HG03175 (cell line): ENCODE data around the gene INPPL1.

ENCODE experiments used
- ATAC-seq: cut with Tn5 transposase; IDR thresholded peaks from one replicate; pipeline ENCODE4 v1.9.1; 2021; ENCODE audit warnings: mild to moderate bottlenecking, moderate library complexity; ENCODE audit not compliant: unreplicated experiment

The INPPL1 gene

DNA sequence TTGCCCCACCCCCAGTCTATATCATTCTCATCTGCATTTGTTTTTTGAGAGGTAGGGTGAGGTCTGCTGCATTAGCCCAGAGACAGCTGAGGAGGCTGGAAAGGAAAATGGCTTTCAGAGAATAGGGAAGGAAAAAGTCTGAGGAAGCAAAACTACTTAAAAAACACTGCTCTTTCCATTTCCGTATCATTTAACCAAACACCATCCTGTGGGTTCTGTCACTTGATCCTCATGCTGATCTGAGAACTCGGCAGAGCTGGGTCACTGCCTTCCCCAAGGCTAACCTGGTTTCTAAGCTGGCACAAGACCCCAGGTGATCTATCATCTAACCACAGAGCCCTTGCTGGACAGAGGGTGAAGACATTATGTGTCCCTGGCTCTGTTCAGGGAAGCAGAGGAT, 6.7 kb upstream of the INPPL1 start:
- no peak for ATAC-seq

DNA sequence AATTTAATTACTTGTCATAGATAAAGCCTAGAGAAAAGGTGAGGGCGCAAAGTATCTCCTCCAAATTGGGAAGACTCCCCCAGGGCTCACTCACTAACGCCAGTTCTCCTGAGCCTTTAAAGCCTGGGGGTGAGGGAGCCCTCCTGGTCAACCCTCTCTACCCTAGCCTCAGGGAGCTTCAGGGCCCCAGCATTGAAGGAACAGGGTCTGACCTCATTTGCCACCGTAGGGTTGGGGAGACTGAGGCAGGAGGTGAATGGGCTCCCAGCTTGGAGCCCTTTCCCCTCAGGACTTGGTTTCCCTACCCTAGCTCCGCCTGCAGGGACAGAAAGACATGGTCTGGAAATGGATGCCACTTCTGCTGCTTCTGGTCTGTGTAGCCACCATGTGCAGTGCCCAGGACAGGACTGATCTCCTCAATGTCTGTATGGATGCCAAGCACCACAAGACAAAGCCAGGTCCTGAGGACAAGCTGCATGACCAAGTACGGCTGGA, 6.3 kb upstream of the INPPL1 start:
- no peak for ATAC-seq

DNA sequence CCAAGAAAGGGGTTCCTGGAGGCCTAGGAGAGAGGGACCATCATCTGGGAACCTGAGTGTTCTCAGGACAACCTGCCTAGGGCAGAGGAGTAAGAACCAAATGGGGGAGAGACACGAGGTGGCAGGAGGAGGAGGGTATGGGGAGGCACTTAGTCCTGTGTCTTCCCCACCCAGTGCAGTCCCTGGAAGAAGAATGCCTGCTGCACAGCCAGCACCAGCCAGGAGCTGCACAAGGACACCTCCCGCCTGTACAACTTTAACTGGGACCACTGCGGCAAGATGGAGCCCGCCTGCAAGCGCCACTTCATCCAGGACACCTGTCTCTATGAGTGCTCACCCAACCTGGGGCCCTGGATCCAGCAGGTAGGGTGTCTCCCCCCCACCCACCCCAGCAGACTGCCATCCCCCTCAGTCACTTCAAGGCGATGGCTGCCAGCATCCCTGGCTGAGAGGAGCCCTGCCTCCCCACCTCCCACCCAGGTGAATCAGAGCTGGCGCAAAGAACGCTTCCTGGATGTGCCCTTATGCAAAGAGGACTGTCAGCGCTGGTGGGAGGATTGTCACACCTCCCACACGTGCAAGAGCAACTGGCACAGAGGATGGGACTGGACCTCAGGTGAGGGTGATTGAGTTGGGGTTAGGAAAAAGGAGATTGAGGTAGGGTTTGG, 3.7 kb upstream of the INPPL1 start:
- ATAC-seq: no peak

DNA sequence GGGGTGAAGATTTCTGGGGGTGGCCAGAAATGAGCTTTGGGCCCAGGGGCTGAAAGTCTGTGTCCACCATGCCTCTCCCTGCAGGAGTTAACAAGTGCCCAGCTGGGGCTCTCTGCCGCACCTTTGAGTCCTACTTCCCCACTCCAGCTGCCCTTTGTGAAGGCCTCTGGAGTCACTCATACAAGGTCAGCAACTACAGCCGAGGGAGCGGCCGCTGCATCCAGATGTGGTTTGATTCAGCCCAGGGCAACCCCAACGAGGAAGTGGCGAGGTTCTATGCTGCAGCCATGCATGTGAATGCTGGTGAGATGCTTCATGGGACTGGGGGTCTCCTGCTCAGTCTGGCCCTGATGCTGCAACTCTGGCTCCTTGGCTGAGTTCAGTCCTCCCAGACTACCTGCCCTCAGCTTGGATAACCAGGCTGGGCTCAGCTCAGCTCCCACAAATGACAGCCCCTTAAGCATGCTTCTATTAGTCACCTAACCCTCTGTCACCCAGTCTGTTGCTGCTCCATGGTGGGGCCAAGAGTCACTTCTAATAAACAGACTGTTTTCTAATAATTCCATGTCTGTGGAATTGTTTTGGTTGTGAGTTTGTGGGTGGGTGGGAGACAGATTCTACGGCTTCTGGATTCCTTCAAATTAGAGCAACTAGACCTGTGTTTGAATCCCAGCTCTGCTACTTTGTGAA, 3.0 kb upstream of the INPPL1 start:
- ATAC-seq: no peak

DNA sequence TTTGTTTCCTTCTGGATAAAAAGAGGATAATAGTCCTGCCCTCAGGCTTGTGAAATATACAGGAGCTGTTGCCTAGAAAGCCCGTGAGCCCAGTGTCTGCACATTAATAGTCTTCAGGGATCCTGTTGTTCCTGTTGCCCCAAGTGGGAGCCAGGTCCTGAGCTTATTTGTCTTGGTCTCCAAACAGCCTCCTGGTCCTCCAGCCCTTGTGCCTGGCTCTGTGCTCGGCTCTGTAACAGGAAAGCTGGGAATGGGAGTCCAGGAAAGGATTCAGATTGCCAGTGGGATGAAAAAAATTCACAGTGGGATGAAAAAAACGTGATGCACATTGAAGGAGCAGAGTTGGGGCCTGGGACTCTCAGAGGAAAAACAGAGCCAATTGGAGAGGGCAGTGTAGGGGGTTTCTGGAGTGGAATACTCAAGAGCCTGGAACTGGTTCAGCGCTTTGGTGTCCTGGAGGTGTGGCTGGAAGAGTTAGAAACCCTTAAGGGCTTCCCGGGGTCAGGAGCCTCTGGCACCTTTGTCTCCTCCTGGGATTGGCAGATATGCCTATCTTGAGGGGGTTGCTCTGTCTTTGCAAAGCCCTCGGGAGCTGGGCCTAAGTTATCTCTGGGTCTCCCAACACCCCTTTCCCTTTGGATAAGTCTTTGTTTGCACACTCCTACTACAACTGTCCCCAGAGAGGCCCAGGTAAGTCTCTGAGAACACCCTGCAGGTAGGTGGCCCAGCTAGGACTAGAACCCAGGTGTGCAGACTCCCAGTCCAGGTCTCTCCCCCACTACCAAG, 2.3 kb upstream of the INPPL1 start:
- ATAC-seq: no peak

DNA sequence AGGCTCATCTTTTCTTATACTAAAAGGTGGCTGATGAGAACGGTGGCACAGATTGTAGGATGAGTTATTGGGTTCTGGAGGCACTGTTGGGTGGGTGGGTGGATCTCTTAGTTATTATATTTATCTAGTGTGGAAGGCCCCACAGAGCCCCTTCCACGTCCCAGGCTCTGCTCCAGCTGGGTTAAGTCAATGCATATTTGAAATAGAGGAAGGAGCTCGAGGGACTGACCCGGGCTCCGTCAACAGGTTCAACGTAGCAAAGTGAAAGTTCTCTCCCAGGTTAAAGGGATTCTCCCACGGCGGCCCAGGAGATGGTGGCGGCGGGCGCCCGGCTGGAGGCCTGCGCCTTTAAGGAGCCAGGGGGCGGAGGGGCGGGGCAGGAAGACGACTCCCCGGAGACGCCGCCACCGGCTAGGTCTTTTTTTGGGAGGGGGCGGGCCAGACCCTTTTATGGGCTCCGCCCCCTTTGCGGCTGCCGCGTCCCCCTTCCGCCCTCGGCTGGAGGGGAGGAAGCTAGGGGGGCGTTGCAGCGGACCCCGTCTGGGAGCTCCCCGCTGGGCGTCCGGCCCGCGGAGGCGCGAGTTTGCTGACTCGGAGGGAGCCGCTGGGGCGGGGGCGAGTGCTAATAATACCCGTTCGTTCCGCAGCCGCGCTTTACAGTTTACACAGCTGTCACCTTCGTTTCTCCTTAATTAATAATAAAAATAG, 1.5 kb upstream of the INPPL1 start:
- ATAC-seq: peak; percentile 73

DNA sequence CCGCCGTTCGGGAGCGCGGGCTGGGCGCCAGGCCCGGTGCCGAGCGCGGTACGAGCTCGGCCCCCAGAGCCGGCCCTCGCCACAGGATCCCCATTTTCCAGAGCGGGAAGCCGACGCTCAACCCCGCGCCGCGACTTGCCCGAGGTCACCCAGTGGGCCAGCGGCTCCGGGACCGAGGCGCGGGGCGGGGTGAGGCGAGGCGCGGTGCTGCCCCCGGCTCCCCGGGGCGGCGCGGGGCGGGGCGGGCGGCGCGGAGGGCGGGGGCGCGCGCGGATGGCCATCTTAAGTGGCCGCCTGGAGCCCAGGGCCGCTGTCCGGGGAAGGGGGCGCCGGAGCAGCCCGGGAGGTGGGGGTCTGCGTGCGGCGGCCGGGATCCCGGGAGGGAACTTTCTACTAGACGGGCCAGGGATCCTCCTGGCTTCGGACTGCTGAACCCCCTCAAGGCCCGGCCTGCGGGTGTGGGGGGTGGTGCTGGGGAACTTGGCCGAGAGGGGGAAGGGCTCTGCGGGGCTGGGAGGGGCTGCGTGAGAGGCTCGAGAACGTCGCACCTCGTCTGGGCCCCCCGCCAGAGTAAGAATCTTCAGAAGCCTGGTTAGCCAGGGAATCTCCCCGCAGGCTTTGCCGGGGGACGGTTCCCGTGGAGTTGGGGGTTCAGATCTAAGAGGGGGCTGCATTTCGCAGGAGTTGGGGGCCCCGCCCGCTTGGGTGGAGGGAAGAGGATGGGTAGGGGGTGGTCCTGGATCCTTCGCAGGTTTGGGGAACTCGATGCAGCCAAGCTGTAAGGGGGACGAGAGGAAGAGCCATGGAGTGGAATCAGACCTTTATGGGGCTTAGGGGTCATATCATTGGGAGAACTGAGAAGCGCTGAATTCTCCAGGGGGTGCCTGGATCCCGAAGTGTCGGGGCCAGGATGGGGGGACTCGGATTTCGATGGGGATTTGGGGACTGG, 678 bp upstream of the INPPL1 start:
- ATAC-seq: peak; percentile 49

- no peak for ATAC-seq
Observed at GRCh38 chr11:72225411-72225951, 914 bp downstream of the INPPL1 start.

DNA sequence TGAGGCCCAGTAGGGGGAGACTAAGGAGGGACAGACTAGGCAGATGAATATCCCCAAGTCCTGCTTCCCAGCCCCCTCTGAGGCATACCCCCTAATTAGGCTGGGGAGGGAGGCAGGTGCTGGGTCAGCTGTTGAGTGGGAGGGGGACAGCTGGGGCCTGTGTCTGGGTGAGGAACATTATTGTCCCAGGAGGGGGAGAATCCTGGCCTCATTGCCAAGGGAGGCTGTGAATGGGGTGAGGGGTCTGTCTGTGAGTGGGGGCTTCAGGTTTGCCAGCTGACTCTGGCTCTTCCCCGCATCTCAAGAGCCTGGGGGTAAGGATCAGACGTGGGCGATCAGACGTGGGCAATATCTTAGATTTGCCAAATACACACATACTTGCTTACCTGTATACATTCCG, 2.1 kb downstream of the INPPL1 start:
- no peak for ATAC-seq

DNA sequence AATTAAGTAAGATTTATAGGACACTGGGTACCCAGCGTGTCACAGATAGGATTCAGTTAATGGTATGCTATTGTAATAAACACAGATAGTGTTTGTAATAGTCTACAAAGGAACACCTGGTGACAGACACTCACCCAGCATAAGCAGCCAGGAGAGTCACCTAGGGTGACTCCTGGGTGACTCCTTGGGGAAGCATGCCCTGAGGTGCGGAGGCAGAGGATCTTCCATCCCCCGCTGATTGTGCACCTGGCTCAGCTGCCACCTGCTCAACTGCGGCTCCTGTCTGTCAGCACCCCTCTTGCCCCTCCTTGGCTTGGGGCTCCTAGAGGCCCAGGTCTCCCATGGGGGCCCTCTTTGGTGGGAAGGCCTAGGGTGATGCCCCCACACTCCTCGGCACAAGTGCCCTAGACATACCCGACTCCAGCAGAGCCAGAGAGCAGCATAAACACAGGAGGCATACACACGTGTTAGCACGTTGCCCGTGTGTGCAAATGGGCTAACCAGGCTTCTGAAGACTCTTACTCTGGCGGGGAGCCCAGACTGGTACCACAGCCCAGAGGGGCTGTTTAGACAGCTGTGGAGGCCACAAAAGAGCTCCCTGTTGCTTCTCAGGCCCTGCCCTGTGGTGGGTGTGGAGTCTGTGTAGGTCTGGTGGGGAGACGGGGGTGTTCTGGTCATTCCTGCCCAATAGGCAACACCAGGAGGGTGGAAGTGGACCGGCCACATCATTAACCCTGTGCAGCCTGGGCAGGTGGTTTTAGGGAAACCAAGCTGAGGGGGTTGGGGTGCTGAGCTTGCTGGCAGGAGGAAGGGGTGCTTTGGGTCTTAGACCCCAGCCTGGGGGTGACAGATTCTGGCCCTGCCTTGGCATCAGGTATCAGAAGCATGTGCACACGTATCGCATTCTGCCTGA, 3.0 kb downstream of the INPPL1 start:
- ATAC-seq: no peak

DNA sequence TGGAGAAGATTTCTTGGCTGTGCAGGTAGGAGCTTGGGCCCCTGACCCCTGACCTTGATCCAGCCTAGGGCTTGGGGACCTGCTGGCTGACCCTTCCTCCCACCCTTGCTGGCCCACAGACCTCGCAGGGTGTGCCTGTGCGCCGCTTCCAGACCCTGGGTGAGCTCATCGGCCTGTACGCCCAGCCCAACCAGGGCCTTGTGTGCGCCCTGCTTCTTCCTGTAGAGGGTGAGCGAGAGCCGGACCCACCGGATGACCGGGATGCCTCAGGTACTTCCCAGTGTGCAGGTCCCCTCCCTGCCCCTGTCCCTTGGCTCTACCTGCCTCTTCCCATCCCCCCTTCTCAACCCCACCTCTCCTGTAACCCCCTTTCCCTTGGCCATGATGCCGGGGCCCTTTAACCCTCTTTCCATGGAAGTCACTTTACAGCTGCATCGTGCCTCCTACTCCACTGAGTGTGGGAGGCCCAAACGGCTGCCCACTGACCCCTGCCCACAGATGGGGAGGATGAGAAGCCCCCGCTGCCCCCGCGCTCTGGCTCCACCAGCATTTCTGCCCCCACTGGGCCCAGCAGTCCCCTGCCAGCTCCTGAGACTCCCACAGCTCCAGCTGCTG, 3.8 kb downstream of the INPPL1 start:
- ATAC-seq: no peak

- ATAC-seq: no peak
Observed at GRCh38 chr11:72228844-72229231, 4.3 kb downstream of the INPPL1 start.

DNA sequence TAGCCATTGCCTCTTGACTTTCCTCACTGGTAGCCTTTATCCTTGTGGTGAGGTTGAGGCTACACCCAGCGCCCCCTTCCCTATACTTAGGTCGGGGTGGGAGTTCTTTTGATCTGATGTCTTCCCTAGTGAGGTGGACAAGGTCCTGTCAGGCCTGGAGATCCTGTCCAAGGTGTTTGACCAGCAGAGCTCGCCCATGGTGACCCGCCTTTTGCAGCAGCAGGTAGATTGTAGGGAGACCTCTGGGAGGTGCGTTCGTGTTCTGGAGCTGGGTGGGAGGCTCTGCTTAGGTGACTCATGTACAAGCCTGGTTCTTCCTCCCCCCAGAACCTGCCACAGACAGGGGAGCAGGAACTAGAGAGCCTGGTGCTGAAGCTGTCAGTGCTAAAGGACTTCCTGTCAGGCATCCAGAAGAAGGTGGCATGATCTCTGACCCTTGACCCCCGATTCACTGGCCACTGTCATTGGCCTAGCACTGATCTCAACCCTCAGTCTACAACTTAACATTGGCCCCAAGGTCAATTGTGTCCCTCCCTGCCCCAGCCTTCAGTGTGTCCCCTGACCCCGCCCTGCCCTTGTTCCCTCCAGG, 4.9 kb downstream of the INPPL1 start:
- ATAC-seq: no peak

- no peak for ATAC-seq
Observed at GRCh38 chr11:72229925-72230763, 5.6 kb downstream of the INPPL1 start.

DNA sequence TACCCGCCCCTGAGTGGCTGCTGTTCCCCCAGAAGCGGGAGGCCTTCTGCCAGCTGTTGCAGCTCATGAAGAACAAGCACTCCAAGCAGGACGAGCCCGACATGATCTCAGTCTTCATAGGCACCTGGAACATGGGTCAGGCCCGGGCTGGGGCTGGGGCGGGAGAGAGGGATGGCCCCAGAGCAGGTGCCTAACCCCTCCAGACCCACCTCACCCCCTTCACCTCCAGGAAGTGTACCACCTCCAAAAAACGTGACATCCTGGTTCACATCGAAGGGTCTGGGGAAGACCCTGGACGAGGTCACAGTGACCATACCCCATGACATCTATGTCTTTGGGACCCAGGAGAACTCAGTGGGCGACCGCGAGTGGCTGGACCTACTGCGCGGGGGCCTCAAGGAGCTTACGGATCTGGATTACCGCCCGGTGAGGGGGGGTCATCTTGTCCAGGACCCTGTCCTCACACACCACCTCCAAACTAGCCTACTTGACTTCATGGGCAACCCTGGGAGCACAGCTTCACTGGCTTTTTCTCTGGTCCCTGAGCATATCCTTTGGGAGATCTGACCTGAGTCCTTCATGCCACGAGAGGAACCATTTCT, 6.3 kb downstream of the INPPL1 start:
- ATAC-seq: no peak

GRCh38 chr11:72231396-72232259, 7.1 kb downstream of the INPPL1 start:
- no peak for ATAC-seq
